ENCODE data around the gene LCMT1.

The LCMT1 gene

DNA sequence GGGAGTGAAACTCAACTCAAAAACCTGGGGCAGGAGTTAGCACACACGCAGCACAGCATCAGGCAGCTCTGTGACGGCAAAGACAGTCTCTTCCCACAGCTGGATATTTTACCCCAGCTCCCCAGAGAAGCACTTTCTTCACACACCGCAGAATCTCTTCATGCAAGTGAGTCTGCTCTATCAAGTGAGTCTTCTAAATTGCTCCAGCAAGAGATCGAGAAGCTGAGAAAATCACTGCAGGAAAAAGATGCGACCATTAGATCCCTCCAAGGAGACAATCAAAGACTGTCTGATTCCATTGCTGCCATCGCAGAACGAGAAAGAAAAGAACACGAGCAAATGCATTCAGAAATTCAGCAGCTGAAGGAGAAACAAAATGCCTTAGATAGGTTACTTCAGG, 16.9 kb upstream of the LCMT1 start:
- no peak overlapping the region for H3K4me3 ChIP-seq (ENCODE audit: low read depth, low read length)
- H3K14ac ChIP-seq (ENCODE audit: low read length), result no peak overlapping the region
- no peak overlapping the region for H4K8ac ChIP-seq (ENCODE audit: low read depth, low read length)
- no peak overlapping the region for H3K4me2 ChIP-seq (ENCODE audit: low read length)
- no peaks in the 10 kb centered on the region for H3K4me1 ChIP-seq (ENCODE audit: control insufficient read depth in 1 of 2, insufficient read depth in 2 of 2, low read length in 2 of 2)
- H3K36me3 ChIP-seq (ENCODE audit: control insufficient read depth in 1 of 2, insufficient read depth in 2 of 2, low read length in 2 of 2), result no peaks in the 10 kb centered on the region
- H2BK12ac ChIP-seq (ENCODE audit: low read length), result no peak overlapping the region
- H4K12ac ChIP-seq (ENCODE audit: low read depth, low read length), result no peak overlapping the region
- H2BK120ac ChIP-seq (ENCODE audit: insufficient read depth, low read length, poor library complexity), result no peak overlapping the region
- no peak overlapping the region for H2AK5ac ChIP-seq (ENCODE audit: low read length)
- H3K9ac ChIP-seq (ENCODE audit: low read length), result no peak overlapping the region
- H4K91ac ChIP-seq (ENCODE audit: low read depth, low read length), result no peak overlapping the region
- no peak overlapping the region for H3K27ac ChIP-seq (ENCODE audit: low read depth, low read length)
- H3K23ac ChIP-seq (ENCODE audit: low read length), result no peak overlapping the region
- H2AFZ ChIP-seq (ENCODE audit: insufficient read depth, low read length, poor library complexity), result no peak overlapping the region
- no peak overlapping the region for H3K4ac ChIP-seq (ENCODE audit: low read depth, low read length)
- no peaks in the 10 kb centered on the region for H3K79me1 ChIP-seq (ENCODE audit: low read length)
- H2BK5ac ChIP-seq (ENCODE audit: low read depth, low read length, poor library complexity), result no peak overlapping the region
- no peaks in the 10 kb centered on the region for H3K9me3 ChIP-seq (ENCODE audit: insufficient read depth, low read depth, low read length)
- no CpG with 5 or more reads among the region's 8 CpGs for WGBS (ENCODE audit: extremely low coverage, insufficient coverage, insufficient read length)
- no peak for DNase-seq
- no peaks in the 10 kb centered on the region for H3K79me2 ChIP-seq (ENCODE audit: control insufficient read depth, insufficient read depth, low read length, poor library complexity)
- no peaks in the 10 kb centered on the region for H3K27me3 ChIP-seq (ENCODE audit: insufficient read depth, low read length)
- H3K18ac ChIP-seq (ENCODE audit: low read length), result no peak overlapping the region

GRCh38 chr16:25095636-25096035, 15.9 kb upstream of the LCMT1 start:
- H3K4me2 ChIP-seq (ENCODE audit: low read length), result no peak overlapping the region

DNA sequence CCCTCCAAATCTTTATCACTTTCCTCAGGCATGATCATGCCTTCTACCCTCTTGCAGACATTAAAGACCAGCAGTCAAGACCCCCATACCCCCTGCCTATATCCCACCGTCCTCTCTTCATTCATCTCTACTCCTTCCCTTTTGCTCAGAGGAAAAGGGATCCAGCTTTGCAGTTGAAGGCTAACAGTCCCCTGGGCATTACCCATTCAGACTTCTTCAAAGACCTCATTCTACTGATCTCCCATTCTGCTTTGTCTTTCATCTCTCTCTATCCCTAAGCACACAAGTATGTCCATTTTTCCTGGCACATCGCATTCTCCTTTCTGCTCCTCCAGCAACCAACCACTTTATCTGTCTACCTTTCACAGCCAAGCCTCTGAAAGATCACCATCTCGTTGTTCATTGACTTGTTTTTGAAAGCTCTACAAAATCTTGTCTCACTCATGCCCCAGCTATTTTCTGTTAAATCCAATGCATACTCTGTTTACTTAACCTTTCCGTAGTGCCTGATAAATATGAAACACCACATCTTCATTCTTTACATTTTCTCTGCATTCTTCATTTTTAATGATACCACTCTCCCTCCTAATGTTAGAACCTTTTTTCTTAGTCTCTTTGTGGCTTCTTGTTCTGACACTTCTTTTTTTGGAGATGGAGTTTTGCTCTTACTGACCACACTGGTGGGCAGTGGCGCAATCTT, 14.1 kb upstream of the LCMT1 start:
- Histone ChIP-seq H2AK5ac (ENCODE audit: low read length) (no peak overlapping the region), H2BK12ac (ENCODE audit: low read length) (no peak overlapping the region), H2AFZ (ENCODE audit: insufficient read depth, low read length, poor library complexity) (no peak overlapping the region), H3K79me1 (ENCODE audit: low read length) (no peaks in the 10 kb centered on the region), H3K4ac (ENCODE audit: low read depth, low read length) (no peak overlapping the region), H3K27me3 (ENCODE audit: insufficient read depth, low read length) (no peaks in the 10 kb centered on the region), H3K4me1 (ENCODE audit: control insufficient read depth in 1 of 2, insufficient read depth in 2 of 2, low read length in 2 of 2) (no peaks in the 10 kb centered on the region), H4K91ac (ENCODE audit: low read depth, low read length) (no peak overlapping the region), H3K9me3 (ENCODE audit: insufficient read depth, low read depth, low read length) (no peaks in the 10 kb centered on the region), H3K4me2 (ENCODE audit: low read length) (no peak overlapping the region), H3K27ac (ENCODE audit: low read depth, low read length) (no peak overlapping the region), H4K8ac (ENCODE audit: low read depth, low read length) (no peak overlapping the region), H2BK5ac (ENCODE audit: low read depth, low read length, poor library complexity) (no peak overlapping the region), H3K9ac (ENCODE audit: low read length) (no peak overlapping the region), H3K23ac (ENCODE audit: low read length) (no peak overlapping the region), H3K36me3 (ENCODE audit: control insufficient read depth in 1 of 2, insufficient read depth in 2 of 2, low read length in 2 of 2) (no peaks in the 10 kb centered on the region), H3K79me2 (ENCODE audit: control insufficient read depth, insufficient read depth, low read length, poor library complexity) (no peaks in the 10 kb centered on the region), H2BK120ac (ENCODE audit: insufficient read depth, low read length, poor library complexity) (no peak overlapping the region), H4K12ac (ENCODE audit: low read depth, low read length) (no peak overlapping the region), H3K14ac (ENCODE audit: low read length) (no peak overlapping the region), H3K4me3 (ENCODE audit: low read depth, low read length) (no peak overlapping the region), H3K18ac (ENCODE audit: low read length) (no peak overlapping the region)
- no CpG with 5 or more reads among the region's 5 CpGs for WGBS (ENCODE audit: extremely low coverage, insufficient coverage, insufficient read length)
- peak in 1 of 2 donors; percentile 47 for DNase-seq

More at GRCh38 chr16:25095636-25096035, 15.9 kb upstream of the LCMT1 start:
- Histone ChIP-seq H3K79me2 (ENCODE audit: control insufficient read depth, insufficient read depth, low read length, poor library complexity) (no peaks in the 10 kb centered on the region), H3K36me3 (ENCODE audit: control insufficient read depth in 1 of 2, insufficient read depth in 2 of 2, low read length in 2 of 2) (no peaks in the 10 kb centered on the region), H3K9me3 (ENCODE audit: insufficient read depth, low read depth, low read length) (no peaks in the 10 kb centered on the region), H3K4me1 (ENCODE audit: control insufficient read depth in 1 of 2, insufficient read depth in 2 of 2, low read length in 2 of 2) (no peaks in the 10 kb centered on the region), H3K79me1 (ENCODE audit: low read length) (no peaks in the 10 kb centered on the region), H4K91ac (ENCODE audit: low read depth, low read length) (no peak overlapping the region), H4K12ac (ENCODE audit: low read depth, low read length) (no peak overlapping the region), H3K27ac (ENCODE audit: low read depth, low read length) (no peak overlapping the region), H3K18ac (ENCODE audit: low read length) (no peak overlapping the region), H2BK5ac (ENCODE audit: low read depth, low read length, poor library complexity) (no peak overlapping the region), H3K23ac (ENCODE audit: low read length) (no peak overlapping the region), H2AFZ (ENCODE audit: insufficient read depth, low read length, poor library complexity) (no peak overlapping the region), H2BK120ac (ENCODE audit: insufficient read depth, low read length, poor library complexity) (no peak overlapping the region), H3K4me3 (ENCODE audit: low read depth, low read length) (no peak overlapping the region), H3K9ac (ENCODE audit: low read length) (no peak overlapping the region), H3K4ac (ENCODE audit: low read depth, low read length) (no peak overlapping the region), H3K27me3 (ENCODE audit: insufficient read depth, low read length) (no peaks in the 10 kb centered on the region), H3K14ac (ENCODE audit: low read length) (no peak overlapping the region), H2BK12ac (ENCODE audit: low read length) (no peak overlapping the region), H2AK5ac (ENCODE audit: low read length) (no peak overlapping the region), H4K8ac (ENCODE audit: low read depth, low read length) (no peak overlapping the region)
- no CpG with 5 or more reads among the region's 4 CpGs for WGBS (ENCODE audit: extremely low coverage, insufficient coverage, insufficient read length)
- DNase-seq, result peak; percentile 53 to 71

DNA sequence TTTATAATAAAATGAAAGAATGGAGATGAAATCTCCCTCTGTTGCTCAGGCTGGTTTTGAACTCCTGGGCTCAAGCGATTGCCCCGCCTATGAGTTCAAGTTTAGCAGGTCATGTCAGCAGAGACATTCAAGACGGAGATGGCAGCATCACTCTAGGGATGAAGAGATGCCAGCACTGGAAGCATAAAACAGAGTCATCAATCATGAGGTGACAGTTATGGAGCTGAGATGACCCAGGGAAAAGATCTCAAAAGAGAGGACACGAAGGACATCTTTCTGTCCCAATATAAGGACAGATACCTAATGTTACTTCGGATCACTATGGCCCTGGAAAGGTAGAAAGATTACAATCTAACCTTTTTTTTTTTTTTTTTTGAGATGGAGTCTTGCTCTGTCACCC, 11.0 kb upstream of the LCMT1 start:
- Histone ChIP-seq H3K4me2 (ENCODE audit: low read length) (no peak overlapping the region), H4K12ac (ENCODE audit: low read depth, low read length) (no peak overlapping the region), H3K79me2 (ENCODE audit: control insufficient read depth, insufficient read depth, low read length, poor library complexity) (no peaks in the 10 kb centered on the region), H3K4me1 (ENCODE audit: control insufficient read depth in 1 of 2, insufficient read depth in 2 of 2, low read length in 2 of 2) (no peaks in the 10 kb centered on the region), H2BK5ac (ENCODE audit: low read depth, low read length, poor library complexity) (no peak overlapping the region), H3K36me3 (ENCODE audit: control insufficient read depth in 1 of 2, insufficient read depth in 2 of 2, low read length in 2 of 2) (no peaks in the 10 kb centered on the region), H2AFZ (ENCODE audit: insufficient read depth, low read length, poor library complexity) (no peak overlapping the region), H3K18ac (ENCODE audit: low read length) (no peak overlapping the region), H3K14ac (ENCODE audit: low read length) (no peak overlapping the region), H3K27me3 (ENCODE audit: insufficient read depth, low read length) (no peaks in the 10 kb centered on the region), H3K79me1 (ENCODE audit: low read length) (no peaks in the 10 kb centered on the region), H2AK5ac (ENCODE audit: low read length) (no peak overlapping the region), H3K9ac (ENCODE audit: low read length) (no peak overlapping the region), H2BK120ac (ENCODE audit: insufficient read depth, low read length, poor library complexity) (no peak overlapping the region), H4K8ac (ENCODE audit: low read depth, low read length) (no peak overlapping the region), H3K4me3 (ENCODE audit: low read depth, low read length) (no peak overlapping the region), H3K4ac (ENCODE audit: low read depth, low read length) (no peak overlapping the region), H2BK12ac (ENCODE audit: low read length) (no peak overlapping the region), H3K27ac (ENCODE audit: low read depth, low read length) (no peak overlapping the region), H3K23ac (ENCODE audit: low read length) (no peak overlapping the region), H3K9me3 (ENCODE audit: insufficient read depth, low read depth, low read length) (no peaks in the 10 kb centered on the region), H4K91ac (ENCODE audit: low read depth, low read length) (no peak overlapping the region)
- WGBS (ENCODE audit: extremely low coverage, insufficient coverage, insufficient read length), result no CpG with 5 or more reads among the region's 5 CpGs
- DNase-seq, result no peak

Data from trophoblast cell (in vitro differentiated cells and primary cell).